ENCODE measurements around the gene RAE1. TPM values are rescaled to one million over a fixed set of nuclear protein-coding genes. Genes with fewer than 3 reads are reported as not detected.

Gene RAE1
- total RNA-seq, 1 donor from 2014 or later = 46.5 TPM

DNA sequence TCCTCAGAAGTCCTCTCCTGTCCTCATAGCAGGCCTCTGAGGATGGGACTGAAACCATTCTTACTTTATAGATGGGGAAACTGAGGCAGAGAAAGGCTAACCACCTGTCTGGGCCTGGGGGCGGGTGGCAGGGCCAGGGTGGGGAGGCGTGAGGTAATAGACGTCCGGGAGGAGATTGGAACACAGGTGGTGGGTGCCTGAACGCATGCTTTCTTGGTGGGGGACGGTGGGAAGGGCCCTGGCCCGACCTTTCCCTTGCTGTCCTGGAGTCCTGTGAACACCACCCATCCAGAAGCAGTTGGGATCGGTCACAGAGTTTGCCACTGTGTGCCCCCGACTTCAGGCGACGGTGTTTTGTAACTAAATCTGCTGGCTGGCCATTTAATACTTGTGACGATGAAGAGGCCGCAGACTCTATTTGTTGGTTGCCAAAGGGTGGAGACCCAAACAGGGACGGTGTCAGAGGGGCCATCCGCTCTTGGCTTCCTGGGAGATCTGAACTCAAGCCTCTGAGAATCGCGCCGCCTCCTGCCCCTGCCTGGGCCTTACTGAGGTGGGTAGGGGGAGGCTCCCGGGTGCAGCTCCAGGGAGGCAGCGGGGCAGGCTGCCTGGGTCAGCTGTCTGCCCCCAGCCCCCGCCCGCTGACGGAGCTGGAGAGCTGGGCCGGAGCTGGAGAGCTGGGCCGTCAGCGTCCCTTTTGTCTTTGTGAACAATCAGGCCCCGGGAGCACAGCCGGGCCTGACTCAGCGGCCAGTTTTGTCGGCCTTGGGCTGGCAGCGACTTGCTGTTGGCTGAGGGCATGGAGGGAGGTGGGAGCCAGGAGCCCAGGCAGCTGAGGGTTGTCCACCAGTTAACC lies 44.3 kb downstream of the RAE1 start:
- Mint-ChIP-seq H3K4me3 (no peak overlapping the region), H3K36me3 (peaks cover 12% of the 10 kb centered on the region), H3K4me1 (ENCODE audit: unreplicated experiment) (peaks cover 41% of the 10 kb centered on the region)

DNA sequence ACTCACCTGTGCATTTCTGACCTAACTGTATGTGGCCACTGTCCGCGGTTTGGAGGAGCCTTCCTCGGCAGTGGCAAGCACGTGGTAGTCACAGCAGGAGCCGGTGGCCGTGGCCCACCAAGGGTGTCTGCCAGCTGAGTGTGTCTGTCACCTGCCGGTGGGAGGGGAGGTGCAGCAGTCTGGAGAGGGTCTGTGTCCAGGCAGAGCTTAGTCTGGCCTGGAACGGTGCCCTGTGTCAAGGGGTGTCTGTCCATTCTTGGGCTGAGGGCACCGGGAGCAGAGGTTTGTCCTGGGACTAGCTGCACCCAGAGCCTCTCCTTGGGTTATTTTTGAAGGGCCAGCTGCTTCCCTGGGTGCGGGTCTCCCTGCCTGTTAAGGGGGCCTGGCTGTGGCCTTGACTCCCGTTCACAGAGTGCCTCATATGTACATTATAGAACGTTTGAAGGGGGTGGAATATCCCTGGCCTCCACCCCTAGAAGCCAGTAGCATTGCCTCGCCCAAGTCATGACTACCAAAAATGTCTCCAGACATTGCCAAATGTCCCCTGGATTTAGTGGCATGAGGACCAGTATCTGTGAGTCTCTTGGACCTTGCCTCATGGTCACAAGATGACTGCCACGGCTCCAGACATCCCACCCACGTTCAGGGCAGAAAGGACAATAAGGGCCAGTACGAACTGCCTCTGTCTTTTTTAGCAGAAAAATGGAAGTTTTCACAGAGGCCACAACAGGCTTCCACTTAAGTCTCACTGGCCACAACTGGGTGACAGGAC lies 45.3 kb downstream of the RAE1 start:
- Mint-ChIP-seq H3K27ac (no peak overlapping the region), H3K27me3 (no peaks in the 10 kb centered on the region), H3K9me3 (no peaks in the 10 kb centered on the region), H3K36me3 (peaks cover 12% of the 10 kb centered on the region), H3K4me3 (no peak overlapping the region), H3K4me1 (ENCODE audit: unreplicated experiment) (peaks cover 37% of the 10 kb centered on the region)
- no peak for DNase-seq (ENCODE audit: extremely low spot score, unreplicated experiment)
- TF ChIP-seq, protein P1, sequence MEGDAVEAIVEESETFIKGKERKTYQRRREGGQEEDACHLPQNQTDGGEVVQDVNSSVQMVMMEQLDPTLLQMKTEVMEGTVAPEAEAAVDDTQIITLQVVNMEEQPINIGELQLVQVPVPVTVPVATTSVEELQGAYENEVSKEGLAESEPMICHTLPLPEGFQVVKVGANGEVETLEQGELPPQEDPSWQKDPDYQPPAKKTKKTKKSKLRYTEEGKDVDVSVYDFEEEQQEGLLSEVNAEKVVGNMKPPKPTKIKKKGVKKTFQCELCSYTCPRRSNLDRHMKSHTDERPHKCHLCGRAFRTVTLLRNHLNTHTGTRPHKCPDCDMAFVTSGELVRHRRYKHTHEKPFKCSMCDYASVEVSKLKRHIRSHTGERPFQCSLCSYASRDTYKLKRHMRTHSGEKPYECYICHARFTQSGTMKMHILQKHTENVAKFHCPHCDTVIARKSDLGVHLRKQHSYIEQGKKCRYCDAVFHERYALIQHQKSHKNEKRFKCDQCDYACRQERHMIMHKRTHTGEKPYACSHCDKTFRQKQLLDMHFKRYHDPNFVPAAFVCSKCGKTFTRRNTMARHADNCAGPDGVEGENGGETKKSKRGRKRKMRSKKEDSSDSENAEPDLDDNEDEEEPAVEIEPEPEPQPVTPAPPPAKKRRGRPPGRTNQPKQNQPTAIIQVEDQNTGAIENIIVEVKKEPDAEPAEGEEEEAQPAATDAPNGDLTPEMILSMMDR (conservative IDR thresholded peaks at IDR 0.05) = no peak

More for the DNA sequence above, 44.3 kb downstream of the RAE1 start:
- H3K27me3 Mint-ChIP-seq = no peaks in the 10 kb centered on the region
- DNase-seq (ENCODE audit: extremely low spot score, unreplicated experiment) = no peak
- H3K27ac Mint-ChIP-seq = no peak overlapping the region
- TF ChIP-seq, protein P1 (conservative IDR thresholded peaks at IDR 0.05) = no peak
- H3K9me3 Mint-ChIP-seq = no peaks in the 10 kb centered on the region

DNA sequence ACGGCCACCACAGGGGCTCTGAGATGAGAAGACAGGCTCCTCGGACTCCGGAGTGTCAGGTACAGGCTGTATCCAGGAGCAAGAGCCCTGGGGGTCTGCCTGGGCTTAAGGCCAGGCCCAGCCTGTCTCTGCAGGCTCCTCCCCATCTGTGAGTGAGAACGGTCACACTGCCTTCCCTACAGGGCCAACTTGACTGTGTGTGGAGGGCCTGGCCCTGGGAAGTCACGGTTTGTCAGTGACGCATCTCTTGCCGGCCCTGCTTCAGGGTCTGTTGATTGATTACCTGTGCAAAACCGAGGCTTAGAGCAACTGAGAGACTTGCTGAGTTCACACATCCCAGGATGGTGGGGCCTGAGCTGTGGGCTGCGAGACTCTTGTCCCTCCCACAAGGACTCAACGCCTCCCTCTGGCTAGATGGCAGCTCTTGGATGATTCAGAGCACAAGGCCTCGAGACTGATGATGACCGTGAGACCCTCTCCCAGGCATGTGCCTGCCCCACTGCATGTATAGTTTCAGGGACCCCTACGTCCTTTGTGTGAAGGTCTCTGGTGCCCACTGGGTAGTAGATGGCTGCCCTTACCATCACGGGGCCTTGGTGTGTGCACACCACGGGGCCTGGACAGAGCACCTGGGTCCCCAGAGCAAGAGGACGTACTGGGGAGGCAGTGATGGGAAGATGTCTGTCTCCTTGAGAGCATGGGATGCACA lies 46.1 kb downstream of the RAE1 start:
- Mint-ChIP-seq H3K27ac (no peak overlapping the region), H3K9me3 (no peaks in the 10 kb centered on the region), H3K27me3 (no peaks in the 10 kb centered on the region), H3K36me3 (peaks cover 12% of the 10 kb centered on the region), H3K4me1 (ENCODE audit: unreplicated experiment) (peaks cover 37% of the 10 kb centered on the region), H3K4me3 (no peak overlapping the region)
- TF ChIP-seq, protein P1 (conservative IDR thresholded peaks at IDR 0.05) = no peak
- DNase-seq (ENCODE audit: extremely low spot score, unreplicated experiment) = no peak

DNA sequence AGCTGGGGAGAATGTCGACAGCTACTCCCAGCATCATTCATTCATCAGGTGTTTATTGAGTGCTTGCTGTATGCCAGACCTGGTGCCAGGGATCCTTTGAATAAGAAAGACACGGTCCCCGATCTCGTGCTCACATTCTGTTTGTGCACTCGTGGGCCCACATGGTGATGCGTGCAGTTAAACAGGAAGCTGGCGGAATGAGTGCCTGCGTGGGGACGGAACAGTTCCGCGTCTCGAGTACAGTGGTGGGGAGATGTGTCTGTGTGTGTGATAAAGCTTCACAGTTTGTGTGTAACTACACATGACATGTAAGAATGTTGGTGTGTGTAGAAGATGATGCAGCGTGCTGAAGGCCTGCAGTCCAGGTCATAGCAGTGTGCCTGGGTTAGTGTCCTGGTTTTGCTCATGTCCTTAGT lies 46.6 kb downstream of the RAE1 start:
- Mint-ChIP-seq H3K36me3 (peaks cover 12% of the 10 kb centered on the region), H3K9me3 (no peaks in the 10 kb centered on the region)

More for the DNA sequence above, 46.6 kb downstream of the RAE1 start:
- peaks cover 37% of the 10 kb centered on the region for H3K4me1 Mint-ChIP-seq (ENCODE audit: unreplicated experiment)
- no peaks in the 10 kb centered on the region for H3K27me3 Mint-ChIP-seq
- peak overlapping the region; percentile 18 for H3K4me3 Mint-ChIP-seq
- no peak overlapping the region for H3K27ac Mint-ChIP-seq
- DNase-seq (ENCODE audit: extremely low spot score, unreplicated experiment) = no peak
- TF ChIP-seq, protein P1 (conservative IDR thresholded peaks at IDR 0.05) = no peak

Data from type B pancreatic cell (in vitro differentiated cells).